GM12864 (cell line): ENCODE data around the gene VEPH1.
"Not testable (repeated sequence)": the region's sequence is repeated elsewhere in the genome, so short reads cannot be mapped to it uniquely, and the experiment has no call there.

Experiments used
- DNase-seq: peaks from one replicate; pipeline ENCODE4 v3.0.0-alpha.2; 2011; ENCODE audit warnings: low read depth
- H3K4me3 ChIP-seq: 2 replicates; pipeline ENCODE4 v1.5.1; 2011; ENCODE audit warnings: mild to moderate bottlenecking, low read depth, low read length, control low read depth
- TF ChIP-seq, protein P1 (sequence below): IDR thresholded peaks from 2 replicates; pipeline ENCODE4 v1.5.1; 2011; ENCODE audit warnings: low read depth, mild to moderate bottlenecking, moderate library complexity, low read length, control low read depth, inconsistent platforms; ENCODE audit errors: missing control alignments

Gene VEPH1

DNA sequence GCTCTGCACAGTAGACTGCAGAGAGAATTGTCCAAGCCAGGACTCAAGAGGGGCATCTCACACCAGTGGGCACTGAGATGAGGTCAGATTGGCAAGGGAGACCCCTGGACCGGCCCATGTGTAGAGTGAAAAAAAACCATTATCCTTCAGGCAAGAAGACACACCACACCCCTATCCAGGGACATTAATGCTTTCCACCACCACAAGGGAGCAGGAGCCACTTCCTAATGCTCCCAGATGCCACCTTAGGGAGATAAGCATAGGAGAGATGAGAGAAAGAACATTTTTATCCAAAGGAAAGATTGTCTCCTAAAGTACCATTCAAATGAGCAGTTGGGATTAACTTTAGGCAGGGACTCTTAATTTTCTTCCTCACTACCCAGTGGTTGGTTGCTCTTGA lies 176.2 kb downstream of the VEPH1 start:
- H3K4me3 ChIP-seq = no peak overlapping the region
- TF ChIP-seq, protein P1, sequence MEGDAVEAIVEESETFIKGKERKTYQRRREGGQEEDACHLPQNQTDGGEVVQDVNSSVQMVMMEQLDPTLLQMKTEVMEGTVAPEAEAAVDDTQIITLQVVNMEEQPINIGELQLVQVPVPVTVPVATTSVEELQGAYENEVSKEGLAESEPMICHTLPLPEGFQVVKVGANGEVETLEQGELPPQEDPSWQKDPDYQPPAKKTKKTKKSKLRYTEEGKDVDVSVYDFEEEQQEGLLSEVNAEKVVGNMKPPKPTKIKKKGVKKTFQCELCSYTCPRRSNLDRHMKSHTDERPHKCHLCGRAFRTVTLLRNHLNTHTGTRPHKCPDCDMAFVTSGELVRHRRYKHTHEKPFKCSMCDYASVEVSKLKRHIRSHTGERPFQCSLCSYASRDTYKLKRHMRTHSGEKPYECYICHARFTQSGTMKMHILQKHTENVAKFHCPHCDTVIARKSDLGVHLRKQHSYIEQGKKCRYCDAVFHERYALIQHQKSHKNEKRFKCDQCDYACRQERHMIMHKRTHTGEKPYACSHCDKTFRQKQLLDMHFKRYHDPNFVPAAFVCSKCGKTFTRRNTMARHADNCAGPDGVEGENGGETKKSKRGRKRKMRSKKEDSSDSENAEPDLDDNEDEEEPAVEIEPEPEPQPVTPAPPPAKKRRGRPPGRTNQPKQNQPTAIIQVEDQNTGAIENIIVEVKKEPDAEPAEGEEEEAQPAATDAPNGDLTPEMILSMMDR = no peak
- no peak for DNase-seq

DNA sequence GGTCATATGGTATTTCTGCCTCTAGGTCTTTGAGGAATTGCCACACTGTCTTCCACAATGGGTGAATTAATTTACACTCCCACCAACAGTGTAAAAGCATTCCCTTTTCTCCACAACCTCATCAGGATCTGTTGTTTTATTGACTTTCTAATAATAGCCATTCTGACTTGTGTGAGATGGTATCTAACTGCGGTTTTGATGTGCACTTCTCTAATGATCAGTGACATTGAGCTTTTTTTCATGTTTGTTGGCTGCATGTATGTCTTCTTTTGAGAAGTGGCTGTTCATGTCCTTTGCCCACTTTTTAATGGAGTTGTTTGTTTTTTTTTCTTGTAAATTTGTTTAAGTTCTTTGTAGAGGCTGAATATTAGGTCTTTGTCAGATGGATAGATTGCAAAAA lies 178.3 kb downstream of the VEPH1 start:
- not testable (repeated sequence) for H3K4me3 ChIP-seq, DNase-seq

DNA sequence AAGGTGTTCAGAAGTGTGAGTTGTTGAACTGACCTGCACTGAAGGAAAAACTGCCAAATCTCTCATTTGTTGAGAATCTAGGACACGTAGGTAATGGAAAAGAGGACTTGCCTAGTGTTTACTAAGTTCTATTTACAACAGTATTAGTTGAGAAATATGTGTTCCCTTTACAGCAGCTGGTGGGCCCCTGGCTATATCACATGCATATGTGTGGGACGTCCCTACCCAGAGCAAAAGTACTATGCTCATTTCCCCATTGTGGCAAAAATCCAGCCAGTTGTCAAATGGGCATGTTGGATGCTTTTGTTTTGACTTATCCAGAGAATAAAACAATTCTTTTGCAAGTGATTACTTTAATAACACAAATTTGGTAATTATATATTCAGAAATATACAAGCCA lies 179.9 kb downstream of the VEPH1 start:
- no peak overlapping the region for H3K4me3 ChIP-seq
- no peak for DNase-seq
- TF ChIP-seq, protein P1 = no peak

DNA sequence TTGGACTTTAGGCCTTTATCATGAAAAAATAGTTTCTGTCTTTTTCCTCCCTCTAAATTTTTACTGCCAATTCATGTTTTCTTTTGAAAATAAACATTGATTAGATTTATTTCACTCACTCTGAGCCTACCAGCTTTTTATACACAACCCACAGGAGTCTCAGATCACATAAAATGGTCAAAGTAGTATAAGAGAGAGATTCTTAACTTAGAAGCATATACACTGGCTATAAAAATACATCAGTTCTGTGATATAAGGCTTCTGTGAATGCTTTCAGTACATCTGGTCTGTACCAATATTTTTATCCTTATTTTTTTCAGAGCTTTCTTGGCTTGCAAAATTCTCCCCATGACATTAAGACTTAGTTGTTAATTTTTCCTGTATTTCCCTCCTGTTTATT lies 183.5 kb downstream of the VEPH1 start:
- no peak overlapping the region for H3K4me3 ChIP-seq
- DNase-seq = no peak
- TF ChIP-seq, protein P1 = no peak

DNA sequence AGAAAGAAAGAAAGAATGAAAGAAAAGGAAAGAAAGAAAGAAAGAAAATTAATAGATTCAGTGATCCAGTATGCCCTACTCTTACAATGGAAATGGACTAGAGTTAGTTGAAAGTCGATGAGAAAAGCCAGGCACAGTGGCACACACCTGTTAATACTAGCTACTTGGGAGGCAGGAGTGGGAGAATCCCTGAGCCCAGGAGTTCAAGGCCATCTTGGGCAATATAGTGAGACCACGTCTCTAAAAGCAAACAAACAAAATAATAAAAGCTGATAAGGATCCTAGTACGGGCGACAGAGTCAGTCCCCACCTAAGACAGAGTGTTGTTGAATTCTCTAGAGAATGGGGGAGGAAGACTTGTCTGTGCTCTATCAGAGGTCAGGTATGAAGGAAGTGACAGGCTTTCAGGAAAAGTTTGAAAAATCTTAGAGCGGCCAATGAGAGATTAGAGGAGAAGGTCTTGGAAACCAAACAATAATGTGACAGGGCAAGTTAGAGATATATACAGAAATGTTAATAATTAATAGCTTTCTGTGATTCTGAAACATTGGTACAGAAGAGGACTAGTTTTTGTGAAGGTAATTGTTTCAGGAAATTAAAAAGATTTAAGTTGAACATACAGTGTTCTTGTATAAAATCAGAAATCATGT lies 184.5 kb downstream of the VEPH1 start:
- no peak overlapping the region for H3K4me3 ChIP-seq
- DNase-seq = no peak
- TF ChIP-seq, protein P1 = no peak

DNA sequence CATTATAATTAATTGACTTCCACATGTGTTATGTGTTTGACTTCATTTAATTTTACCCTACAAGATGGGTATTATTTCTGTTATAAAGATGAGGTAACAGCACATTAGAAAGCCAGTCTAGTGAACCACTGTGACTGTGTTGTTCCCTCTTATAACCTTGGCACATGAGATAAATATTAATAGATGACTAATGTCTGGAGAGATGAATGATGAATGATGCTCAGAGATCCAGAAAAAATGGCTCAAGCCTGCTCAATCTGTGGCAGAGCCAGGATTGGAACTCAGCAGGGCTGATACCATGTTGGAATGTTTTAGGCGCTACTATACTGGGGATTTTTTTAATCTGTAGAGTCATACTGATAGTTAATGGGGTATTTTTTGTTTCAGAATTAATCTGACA lies 185.3 kb downstream of the VEPH1 start:
- no peak for DNase-seq
- TF ChIP-seq, protein P1 = no peak
- H3K4me3 ChIP-seq = no peak overlapping the region

DNA sequence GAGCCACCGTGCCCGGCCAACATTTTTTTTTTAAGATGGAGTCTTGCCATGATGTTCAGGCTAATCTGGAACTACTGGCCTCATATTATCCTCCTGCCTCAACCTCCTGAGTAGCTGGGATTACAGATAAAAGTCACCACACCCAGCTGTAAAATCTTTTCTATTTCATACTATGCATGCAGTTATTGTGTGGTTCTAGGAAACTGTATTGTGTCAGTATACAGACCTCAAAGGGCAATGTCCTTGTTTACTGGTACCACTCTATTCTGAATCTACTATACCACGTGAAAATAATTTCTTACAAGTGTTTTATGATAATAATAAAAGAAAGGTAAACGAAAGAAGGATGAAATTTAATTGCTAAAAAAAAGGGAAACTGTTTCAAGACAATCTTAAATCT lies 190.0 kb downstream of the VEPH1 start:
- no peak overlapping the region for H3K4me3 ChIP-seq
- TF ChIP-seq, protein P1 = no peak
- DNase-seq = no peak

DNA sequence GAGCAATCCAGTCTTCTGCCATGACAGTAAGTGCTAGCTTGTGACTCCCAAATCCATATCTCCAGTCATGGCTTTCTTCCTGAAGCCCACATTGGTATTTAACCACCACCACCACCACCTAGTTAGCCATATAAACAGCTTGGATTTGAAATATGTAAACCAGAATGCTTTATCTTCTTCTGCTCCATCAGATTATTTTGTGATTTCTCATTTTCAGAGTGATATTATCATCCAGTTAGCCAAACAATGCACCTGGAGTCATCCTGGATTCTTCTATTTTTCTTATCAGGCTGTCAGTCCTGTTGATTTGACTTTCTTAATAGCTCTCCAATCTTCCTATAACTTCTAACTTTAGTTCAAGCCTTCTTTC lies 190.9 kb downstream of the VEPH1 start:
- DNase-seq = no peak
- TF ChIP-seq, protein P1 = no peak
- H3K4me3 ChIP-seq = no peak overlapping the region
